Measurements from ENCODE around the gene XAGE1B. TPM values are rescaled to one million over a fixed set of nuclear protein-coding genes. Genes with fewer than 3 reads are reported as not detected.
"Not testable (repeated sequence)": the region's sequence is repeated elsewhere in the genome, so short reads cannot be mapped to it uniquely, and the experiment has no call there.

XAGE1B gene
- total RNA-seq, 1 donor from 2014 or later: not detected

- not testable (repeated sequence) for H3K27me3 ChIP-seq (ENCODE audit: control insufficient read depth in 3 of 3, insufficient read depth in 3 of 3, low read length in 3 of 3); H3K4me1 ChIP-seq (ENCODE audit: control insufficient read depth in 3 of 3, insufficient read depth in 3 of 3, low read length in 3 of 3); H3K9me3 ChIP-seq (ENCODE audit: control insufficient read depth in 3 of 3, low read length in 3 of 3); H3K4me3 ChIP-seq (ENCODE audit: low read length in 3 of 3); H3K27ac ChIP-seq (ENCODE audit: low read depth, low read length); H3K9ac ChIP-seq (ENCODE audit: low read depth in 1 of 3, low read length in 3 of 3); H3K36me3 ChIP-seq (ENCODE audit: control insufficient read depth in 3 of 3, insufficient read depth in 3 of 3, low read length in 3 of 3)
Measured at GRCh38 chrX:52511126-52511525, 5.7 kb downstream of the XAGE1B start.

- no peak overlapping the region for H3K4me3 ChIP-seq (ENCODE audit: low read length in 3 of 3)
- H3K4me1 ChIP-seq (ENCODE audit: control insufficient read depth in 3 of 3, insufficient read depth in 3 of 3, low read length in 3 of 3): no peaks in the 10 kb centered on the region
- H3K9me3 ChIP-seq (ENCODE audit: control insufficient read depth in 3 of 3, low read length in 3 of 3): no peaks in the 10 kb centered on the region
- no peak overlapping the region for H3K9ac ChIP-seq (ENCODE audit: low read depth in 1 of 3, low read length in 3 of 3)
- H3K27me3 ChIP-seq (ENCODE audit: control insufficient read depth in 3 of 3, insufficient read depth in 3 of 3, low read length in 3 of 3): peaks cover 0 to 3% (median 0%) of the 10 kb centered on the region in 3 donors
- no peaks in the 10 kb centered on the region for H3K36me3 ChIP-seq (ENCODE audit: control insufficient read depth in 3 of 3, insufficient read depth in 3 of 3, low read length in 3 of 3)
- H3K27ac ChIP-seq (ENCODE audit: low read depth, low read length): no peak overlapping the region
Measured at GRCh38 chrX:52509916-52510315, 6.9 kb downstream of the XAGE1B start.

- H3K27me3 ChIP-seq (ENCODE audit: control insufficient read depth in 3 of 3, insufficient read depth in 3 of 3, low read length in 3 of 3): peaks cover 0 to 3% (median 0%) of the 10 kb centered on the region in 3 donors
- H3K36me3 ChIP-seq (ENCODE audit: control insufficient read depth in 3 of 3, insufficient read depth in 3 of 3, low read length in 3 of 3): no peaks in the 10 kb centered on the region
- H3K4me1 ChIP-seq (ENCODE audit: control insufficient read depth in 3 of 3, insufficient read depth in 3 of 3, low read length in 3 of 3): no peaks in the 10 kb centered on the region
- no peak overlapping the region for H3K4me3 ChIP-seq (ENCODE audit: low read length in 3 of 3)
- H3K9me3 ChIP-seq (ENCODE audit: control insufficient read depth in 3 of 3, low read length in 3 of 3): no peaks in the 10 kb centered on the region
- H3K27ac ChIP-seq (ENCODE audit: low read depth, low read length): no peak overlapping the region
- no peak overlapping the region for H3K9ac ChIP-seq (ENCODE audit: low read depth in 1 of 3, low read length in 3 of 3)
Measured at GRCh38 chrX:52507331-52507730, 9.5 kb downstream of the XAGE1B start.

- Histone ChIP-seq H3K27ac (ENCODE audit: low read depth, low read length) (no peak overlapping the region), H3K36me3 (ENCODE audit: control insufficient read depth in 3 of 3, insufficient read depth in 3 of 3, low read length in 3 of 3) (no peaks in the 10 kb centered on the region), H3K9ac (ENCODE audit: low read depth in 1 of 3, low read length in 3 of 3) (no peak overlapping the region), H3K27me3 (ENCODE audit: control insufficient read depth in 3 of 3, insufficient read depth in 3 of 3, low read length in 3 of 3) (peaks cover 0 to 3% (median 0%) of the 10 kb centered on the region in 3 donors), H3K9me3 (ENCODE audit: control insufficient read depth in 3 of 3, low read length in 3 of 3) (no peaks in the 10 kb centered on the region), H3K4me1 (ENCODE audit: control insufficient read depth in 3 of 3, insufficient read depth in 3 of 3, low read length in 3 of 3) (no peaks in the 10 kb centered on the region), H3K4me3 (ENCODE audit: low read length in 3 of 3) (no peak overlapping the region)
Measured at GRCh38 chrX:52504551-52504950, 12.3 kb downstream of the XAGE1B start.

- H3K36me3 ChIP-seq (ENCODE audit: control insufficient read depth in 3 of 3, insufficient read depth in 3 of 3, low read length in 3 of 3); H3K27ac ChIP-seq (ENCODE audit: low read depth, low read length); H3K9ac ChIP-seq (ENCODE audit: low read depth in 1 of 3, low read length in 3 of 3); H3K9me3 ChIP-seq (ENCODE audit: control insufficient read depth in 3 of 3, low read length in 3 of 3); H3K4me1 ChIP-seq (ENCODE audit: control insufficient read depth in 3 of 3, insufficient read depth in 3 of 3, low read length in 3 of 3); H3K4me3 ChIP-seq (ENCODE audit: low read length in 3 of 3); H3K27me3 ChIP-seq (ENCODE audit: control insufficient read depth in 3 of 3, insufficient read depth in 3 of 3, low read length in 3 of 3): not testable (repeated sequence)
Measured at GRCh38 chrX:52501362-52501761, 15.5 kb downstream of the XAGE1B start.

GRCh38 chrX:52496419-52496772 lies 20.5 kb downstream of the XAGE1B start:
- not testable (repeated sequence) for H3K27ac ChIP-seq (ENCODE audit: low read depth, low read length); H3K4me1 ChIP-seq (ENCODE audit: control insufficient read depth in 3 of 3, insufficient read depth in 3 of 3, low read length in 3 of 3); H3K4me3 ChIP-seq (ENCODE audit: low read length in 3 of 3); H3K27me3 ChIP-seq (ENCODE audit: control insufficient read depth in 3 of 3, insufficient read depth in 3 of 3, low read length in 3 of 3); H3K9me3 ChIP-seq (ENCODE audit: control insufficient read depth in 3 of 3, low read length in 3 of 3); H3K36me3 ChIP-seq (ENCODE audit: control insufficient read depth in 3 of 3, insufficient read depth in 3 of 3, low read length in 3 of 3); H3K9ac ChIP-seq (ENCODE audit: low read depth in 1 of 3, low read length in 3 of 3)

- not testable (repeated sequence) for H3K9me3 ChIP-seq (ENCODE audit: control insufficient read depth in 3 of 3, low read length in 3 of 3); H3K4me3 ChIP-seq (ENCODE audit: low read length in 3 of 3); H3K9ac ChIP-seq (ENCODE audit: low read depth in 1 of 3, low read length in 3 of 3); H3K27ac ChIP-seq (ENCODE audit: low read depth, low read length); H3K36me3 ChIP-seq (ENCODE audit: control insufficient read depth in 3 of 3, insufficient read depth in 3 of 3, low read length in 3 of 3); H3K27me3 ChIP-seq (ENCODE audit: control insufficient read depth in 3 of 3, insufficient read depth in 3 of 3, low read length in 3 of 3); H3K4me1 ChIP-seq (ENCODE audit: control insufficient read depth in 3 of 3, insufficient read depth in 3 of 3, low read length in 3 of 3)
Measured at GRCh38 chrX:52495545-52496418, 21.1 kb downstream of the XAGE1B start, which contains the start of gene XAGE1A. XAGE1A (plus strand) TSS chrX:52495808; CDS start chrX:52497362, 1,554 bp downstream.

- not testable (repeated sequence) for H3K27me3 ChIP-seq (ENCODE audit: control insufficient read depth in 3 of 3, insufficient read depth in 3 of 3, low read length in 3 of 3); H3K9ac ChIP-seq (ENCODE audit: low read depth in 1 of 3, low read length in 3 of 3); H3K36me3 ChIP-seq (ENCODE audit: control insufficient read depth in 3 of 3, insufficient read depth in 3 of 3, low read length in 3 of 3); H3K4me3 ChIP-seq (ENCODE audit: low read length in 3 of 3); H3K27ac ChIP-seq (ENCODE audit: low read depth, low read length); H3K4me1 ChIP-seq (ENCODE audit: control insufficient read depth in 3 of 3, insufficient read depth in 3 of 3, low read length in 3 of 3); H3K9me3 ChIP-seq (ENCODE audit: control insufficient read depth in 3 of 3, low read length in 3 of 3)
Measured at GRCh38 chrX:52471301-52471700, 45.6 kb downstream of the XAGE1B start.

Small RNAs within 50 kb of the gene (small RNA-seq; reads per million reads assigned to genes)
- not detected for gene BX510359.8
- gene RBM22P7: not detected

Other genes with a start within 250 kb of the XAGE1B start
- not detected for gene XAGE2, start 148.0 kb downstream of the XAGE1B start, total RNA-seq
- gene XAGE1A, start 21.3 kb downstream of the XAGE1B start, total RNA-seq: not detected
- not detected for gene SSX7, start 137.8 kb upstream of the XAGE1B start, total RNA-seq
- gene SSX2, start 190.1 kb upstream of the XAGE1B start, total RNA-seq: not detected
- gene SSX2B, start 234.2 kb upstream of the XAGE1B start, total RNA-seq: not detected

Data from skeletal muscle tissue (tissue), 5 donors.